HCT116 (cell line): ENCODE data around the gene NFIC. TPM values are rescaled to one million over a fixed set of nuclear protein-coding genes. Genes with fewer than 3 reads are reported as not detected.

Experiments used
- ATAC-seq: fragments of 200-7000 bp; cut with Tn5 transposase; 2 replicates; pipeline ENCODE4 v1.9.1; 2020; ENCODE audit warnings: mild to moderate bottlenecking, moderate library complexity
- BruUV-seq: library from RNA; stranded (reverse); fragments of 400-500 nt; replicated peaks from 2 replicates; lab custom pipeline; 2021; lab: Mats Ljungman, UMichigan
- CTCF ChIA-PET: fragments of 300-600 bp; sonication (Branson Sonifier 250); formaldehyde crosslinking; loops from one replicate; lab custom pipeline; 2021; ENCODE audit warnings: antibody characterized with exemption; lab: Charles Lee
- POLR2A ChIA-PET: fragments of 300-600, 350-600 bp; sonication (Branson Sonifier 250); formaldehyde crosslinking; loops from one replicate; lab custom pipeline; 2021; ENCODE audit warnings: antibody characterized with exemption; lab: Charles Lee
- RAD21 ChIA-PET, 2 experiments: fragments of 300-600 bp; sonication (Branson Sonifier 250); formaldehyde crosslinking; loops; one replicate each; lab custom pipeline; 2023; ENCODE audit warnings: low total read pairs in 2 of 2; ENCODE audit not compliant: uncharacterized antibody in 2 of 2, unreplicated experiment in 2 of 2, low non-redundant PET in 1 of 2; lab: Charles Lee
- DNase-seq: peaks from one replicate; pipeline ENCODE4 v3.0.0-alpha.2; 2010; ENCODE audit warnings: low read depth, low spot score
- H2AFZ ChIP-seq: fragments of 200-600 bp; shearing (Covaris generic), sonication (generic); 2 replicates; pipeline ENCODE4 v1.6.1; 2017; ENCODE audit warnings: low read depth, mixed run types, mixed read lengths, antibody characterized with exemption, low read length; ENCODE audit not compliant: poor library complexity, severe bottlenecking
- H3K27ac ChIP-seq: 2 replicates; pipeline ENCODE4 v1.5.1; 2012; ENCODE audit warnings: low read depth, low read length
- H3K27me3 ChIP-seq: fragments of 200-600 bp; sonication (generic); 2 replicates; pipeline ENCODE4 v1.6.1; 2016; ENCODE audit warnings: mixed run types, low read length, mixed read lengths; ENCODE audit not compliant: insufficient read depth
- H3K36me3 ChIP-seq, 2 experiments: fragments of 200-500 bp in 1 of 2; fragments of 200-600 bp in 1 of 2; sonication (Bioruptor generic) in 1 of 2; sonication (generic) in 1 of 2; 2 replicates each; pipeline versions ENCODE4 v1.5.1 to v1.6.1; 2014 to 2016; ENCODE audit warnings: low read length in 2 of 2, inconsistent platforms in 1 of 2, mixed read lengths in 1 of 2, mixed run types in 1 of 2; ENCODE audit not compliant: insufficient read depth in 2 of 2, control insufficient read depth in 1 of 2
- H3K4me1 ChIP-seq, 2 experiments: fragments of 200-600 bp in 1 of 2; sonication (generic) in 1 of 2; 2 replicates each; pipeline versions ENCODE4 v1.5.1 to v1.6.1; 2012 to 2017; ENCODE audit warnings: low read length in 2 of 2, inconsistent platforms in 1 of 2, mild to moderate bottlenecking in 1 of 2, mixed read lengths in 1 of 2, mixed run types in 1 of 2, moderate library complexity in 1 of 2; ENCODE audit not compliant: insufficient read depth in 2 of 2, control insufficient read depth in 1 of 2
- H3K4me2 ChIP-seq: fragments of 200-600 bp; sonication (generic); 2 replicates; pipeline ENCODE4 v1.6.1; 2017; ENCODE audit warnings: mixed run types, low read length, mixed read lengths
- H3K4me3 ChIP-seq, 2 experiments: fragments of 200-600 bp in 1 of 2; sonication (generic) in 1 of 2; replicated peaks in 1 of 2; 2 replicates each; pipeline ENCODE4 v1.5.1; 2011 to 2016; ENCODE audit warnings: low read length in 2 of 2, control low read depth in 1 of 2, low read depth in 1 of 2, mild to moderate bottlenecking in 1 of 2, mixed read lengths in 1 of 2, mixed run types in 1 of 2
- H3K79me2 ChIP-seq: fragments of 200-600 bp; sonication (generic); 2 replicates; pipeline ENCODE4 v1.6.1; 2017; ENCODE audit warnings: mild to moderate bottlenecking, mixed run types, low read length, moderate library complexity, mixed read lengths; ENCODE audit not compliant: insufficient read depth
- H3K9ac ChIP-seq: fragments of 200-600 bp; sonication (generic); 2 replicates; pipeline ENCODE4 v1.6.1; 2016; ENCODE audit warnings: low read length, mixed read lengths
- H3K9me2 ChIP-seq: fragments of 200-600 bp; sonication (generic), shearing (Covaris generic); 2 replicates; pipeline ENCODE4 v1.6.1; 2017; ENCODE audit warnings: mixed run types, mild to moderate bottlenecking, moderate library complexity; ENCODE audit not compliant: insufficient read depth
- H3K9me3 ChIP-seq, 2 experiments: fragments of 200-500 bp in 1 of 2; fragments of 200-600 bp in 1 of 2; sonication (Bioruptor generic) in 1 of 2; sonication (generic) in 1 of 2; 2 replicates each; pipeline ENCODE4 v1.6.1; 2014 to 2017; ENCODE audit warnings: low read length in 2 of 2, mixed read lengths in 2 of 2, inconsistent platforms in 1 of 2, low read depth in 1 of 2, mild to moderate bottlenecking in 1 of 2, mixed run types in 1 of 2, moderate library complexity in 1 of 2; ENCODE audit not compliant: control insufficient read depth in 1 of 2, insufficient read depth in 1 of 2
- H4K20me1 ChIP-seq: fragments of 200-600 bp; sonication (generic), shearing (Covaris generic); 2 replicates; pipeline ENCODE4 v1.6.1; 2017; ENCODE audit warnings: mixed run types, mild to moderate bottlenecking, moderate library complexity; ENCODE audit not compliant: insufficient read depth
- FOSL1 ChIP-seq: IDR thresholded peaks from 2 replicates; pipeline ENCODE4 v1.6.1; 2012; ENCODE audit warnings: low read depth
- POLR2A ChIP-seq: IDR thresholded peaks from 2 replicates; pipeline ENCODE4 v1.7.0; 2011; ENCODE audit warnings: borderline replicate concordance; ENCODE audit not compliant: insufficient read depth, insufficient read length; ENCODE audit errors: extremely low read depth
- RAD21 ChIP-seq: IDR thresholded peaks from 2 replicates; pipeline ENCODE4 v1.6.1; 2012; ENCODE audit warnings: low read depth, mild to moderate bottlenecking
- intact Hi-C: fragments of 100-400 bp; cut with micrococcal nuclease; formaldehyde crosslinking; loops from 2 replicates; pipeline ENCODE4 v1.10.0; 2022
- total RNA-seq: library from RNA; stranded (reverse); gene quantifications from one replicate; pipeline ENCODE4 v1.2.1, GENCODE V29; 2021; ENCODE audit not compliant: unreplicated experiment
- TF ChIP-seq, protein P1 (sequence below), 3 experiments: fragments of 200-600 bp in 1 of 3; sonication (generic) in 1 of 3; IDR thresholded peaks in 2 of 3; conservative IDR thresholded peaks in 1 of 3; 2 replicates each; pipeline ENCODE4 v1.5.1; 2012 to 2017; ENCODE audit warnings: low read depth in 2 of 3, low read length in 2 of 3, antibody characterized with exemption in 1 of 3, borderline replicate concordance in 1 of 3, control low read depth in 1 of 3, mild to moderate bottlenecking in 1 of 3, mixed read lengths in 1 of 3, mixed run types in 1 of 3, moderate library complexity in 1 of 3; ENCODE audit not compliant: insufficient read depth in 1 of 3
- TF ChIP-seq, protein P2 (sequence below): IDR thresholded peaks from 2 replicates; pipeline ENCODE4 v1.6.1; 2012; ENCODE audit warnings: low read depth

The NFIC gene
- total RNA-seq, 1 experiment from 2014 or later: 116 TPM

DNA sequence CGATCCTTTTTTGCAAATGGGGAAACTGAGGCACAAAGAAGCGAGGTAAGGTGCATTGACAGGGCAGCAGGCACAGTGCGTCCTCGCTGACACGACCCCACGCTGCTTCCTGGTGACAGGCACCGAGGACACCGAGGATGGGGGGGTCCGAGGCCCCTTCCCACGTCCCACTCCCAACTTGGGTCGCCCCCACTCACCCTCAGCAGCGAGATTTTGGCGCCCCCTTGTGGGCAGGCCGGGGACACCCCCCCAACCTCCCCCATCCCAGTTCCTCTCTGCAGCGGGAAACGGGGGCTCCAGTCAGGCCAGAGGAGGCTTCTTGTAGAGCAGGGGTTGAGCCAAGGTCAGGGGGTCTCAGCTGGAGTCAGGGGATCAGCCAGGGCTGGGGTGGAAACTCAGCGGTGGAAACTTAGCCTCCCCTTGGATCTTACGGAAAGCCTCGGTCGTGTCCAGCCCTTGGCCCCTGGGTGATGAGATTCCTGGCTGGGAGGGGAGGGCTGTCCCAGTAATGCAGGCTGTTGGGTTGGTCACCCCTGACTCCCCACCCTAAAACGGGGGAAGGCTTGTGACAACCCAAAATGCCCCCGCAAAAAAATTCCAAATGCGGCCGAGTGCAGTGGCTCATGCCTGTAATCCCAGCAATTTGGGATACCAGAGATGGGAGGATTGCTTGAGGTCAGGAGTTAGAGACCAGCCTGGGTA is 105.7 kb downstream of the NFIC start:
- no peaks in the 10 kb centered on the region for H3K9me2 ChIP-seq
- ATAC-seq (peak; percentile 57), DNase-seq (no peak)
- intact Hi-C loops: loop anchor here (2.0 kb wide), 1 partner anchor 145 kb away; no protein-coding TSS in a partner anchor
- no peak overlapping the region for H3K9ac ChIP-seq
- TF ChIP-seq, protein P1, sequence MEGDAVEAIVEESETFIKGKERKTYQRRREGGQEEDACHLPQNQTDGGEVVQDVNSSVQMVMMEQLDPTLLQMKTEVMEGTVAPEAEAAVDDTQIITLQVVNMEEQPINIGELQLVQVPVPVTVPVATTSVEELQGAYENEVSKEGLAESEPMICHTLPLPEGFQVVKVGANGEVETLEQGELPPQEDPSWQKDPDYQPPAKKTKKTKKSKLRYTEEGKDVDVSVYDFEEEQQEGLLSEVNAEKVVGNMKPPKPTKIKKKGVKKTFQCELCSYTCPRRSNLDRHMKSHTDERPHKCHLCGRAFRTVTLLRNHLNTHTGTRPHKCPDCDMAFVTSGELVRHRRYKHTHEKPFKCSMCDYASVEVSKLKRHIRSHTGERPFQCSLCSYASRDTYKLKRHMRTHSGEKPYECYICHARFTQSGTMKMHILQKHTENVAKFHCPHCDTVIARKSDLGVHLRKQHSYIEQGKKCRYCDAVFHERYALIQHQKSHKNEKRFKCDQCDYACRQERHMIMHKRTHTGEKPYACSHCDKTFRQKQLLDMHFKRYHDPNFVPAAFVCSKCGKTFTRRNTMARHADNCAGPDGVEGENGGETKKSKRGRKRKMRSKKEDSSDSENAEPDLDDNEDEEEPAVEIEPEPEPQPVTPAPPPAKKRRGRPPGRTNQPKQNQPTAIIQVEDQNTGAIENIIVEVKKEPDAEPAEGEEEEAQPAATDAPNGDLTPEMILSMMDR (IDR thresholded peaks at IDR 0.05 in 2 of 3, conservative IDR thresholded peaks at IDR 0.05 in 1 of 3; ENCODE audit: borderline replicate concordance in 1 of 3, insufficient read depth in 1 of 3, low read depth in 2 of 3, low read length in 2 of 3): peak; percentile 71 to 95 (median 85); a peak in 5 of 6 replicates
- TF ChIP-seq RAD21 (peak; percentile 77), FOSL1 (no peak), POLR2A (no peak)
- TF ChIP-seq, protein P2, sequence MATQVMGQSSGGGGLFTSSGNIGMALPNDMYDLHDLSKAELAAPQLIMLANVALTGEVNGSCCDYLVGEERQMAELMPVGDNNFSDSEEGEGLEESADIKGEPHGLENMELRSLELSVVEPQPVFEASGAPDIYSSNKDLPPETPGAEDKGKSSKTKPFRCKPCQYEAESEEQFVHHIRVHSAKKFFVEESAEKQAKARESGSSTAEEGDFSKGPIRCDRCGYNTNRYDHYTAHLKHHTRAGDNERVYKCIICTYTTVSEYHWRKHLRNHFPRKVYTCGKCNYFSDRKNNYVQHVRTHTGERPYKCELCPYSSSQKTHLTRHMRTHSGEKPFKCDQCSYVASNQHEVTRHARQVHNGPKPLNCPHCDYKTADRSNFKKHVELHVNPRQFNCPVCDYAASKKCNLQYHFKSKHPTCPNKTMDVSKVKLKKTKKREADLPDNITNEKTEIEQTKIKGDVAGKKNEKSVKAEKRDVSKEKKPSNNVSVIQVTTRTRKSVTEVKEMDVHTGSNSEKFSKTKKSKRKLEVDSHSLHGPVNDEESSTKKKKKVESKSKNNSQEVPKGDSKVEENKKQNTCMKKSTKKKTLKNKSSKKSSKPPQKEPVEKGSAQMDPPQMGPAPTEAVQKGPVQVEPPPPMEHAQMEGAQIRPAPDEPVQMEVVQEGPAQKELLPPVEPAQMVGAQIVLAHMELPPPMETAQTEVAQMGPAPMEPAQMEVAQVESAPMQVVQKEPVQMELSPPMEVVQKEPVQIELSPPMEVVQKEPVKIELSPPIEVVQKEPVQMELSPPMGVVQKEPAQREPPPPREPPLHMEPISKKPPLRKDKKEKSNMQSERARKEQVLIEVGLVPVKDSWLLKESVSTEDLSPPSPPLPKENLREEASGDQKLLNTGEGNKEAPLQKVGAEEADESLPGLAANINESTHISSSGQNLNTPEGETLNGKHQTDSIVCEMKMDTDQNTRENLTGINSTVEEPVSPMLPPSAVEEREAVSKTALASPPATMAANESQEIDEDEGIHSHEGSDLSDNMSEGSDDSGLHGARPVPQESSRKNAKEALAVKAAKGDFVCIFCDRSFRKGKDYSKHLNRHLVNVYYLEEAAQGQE: no peak
- ChIA-PET POLR2A (no interaction called here), RAD21 (no interaction called here), CTCF (interaction anchor here (0.7 to 2.0 kb wide), 9 partner anchors 12 to 521 kb away, joined by 3 to 6 read pairs (median 5); partner anchors contain the start of gene SMIM44)
- no peaks in the 10 kb centered on the region; a peak in 1 of 4 replicates for H3K9me3 ChIP-seq
- H3K4me1 ChIP-seq: no peaks in the 10 kb centered on the region
- H4K20me1 ChIP-seq: no peaks in the 10 kb centered on the region
- H2AFZ ChIP-seq: no peak overlapping the region
- H3K36me3 ChIP-seq: no peaks in the 10 kb centered on the region
- peaks cover 9% of the 10 kb centered on the region; the same call in 1 of the 2 replicates for H3K27me3 ChIP-seq
- H3K4me3 ChIP-seq: no peak overlapping the region
- BruUV-seq: no TSS peak
- no peaks in the 10 kb centered on the region for H3K79me2 ChIP-seq
- H3K27ac ChIP-seq: no peak overlapping the region
- H3K4me2 ChIP-seq: no peak overlapping the region
